Stomach (tissue), 9 donors: ENCODE results near the gene BMP6. TPM values are rescaled to one million over a fixed set of nuclear protein-coding genes. Genes with fewer than 3 reads are reported as not detected.
A peak's percentile ranks its signal among the peaks of the same experiment; 100 is the strongest.

Source experiments
- DNase-seq, 2 donors: peaks; one replicate each; pipeline versions ENCODE4 v3.0.0 to v3.0.0-alpha.2; 2013 to 2019
- H3K27ac ChIP-seq, 5 donors: fragments of 200-600 bp in 4 of 5; sonication (generic) in 4 of 5; one replicate each; pipeline ENCODE4 v1.5.1; 2013 to 2019; ENCODE audit warnings: mild to moderate bottlenecking in 1 of 5, moderate library complexity in 1 of 5
- H3K27me3 ChIP-seq, 3 donors: fragments of 200-600 bp; sonication (generic); one replicate each; pipeline ENCODE4 v1.5.1; 2017 to 2019; ENCODE audit warnings: mixed run types in 1 of 3
- H3K36me3 ChIP-seq, 4 donors: fragments of 200-600 bp; sonication (generic); 1 replicate in 3 of 4; 2 replicates in 1 of 4; pipeline ENCODE4 v1.5.1; 2016 to 2019
- H3K4me1 ChIP-seq, 4 donors: fragments of 200-600 bp; sonication (generic); one replicate each; pipeline ENCODE4 v1.5.1; 2016 to 2019
- H3K4me3 ChIP-seq, 4 donors: fragments of 200-600 bp; sonication (generic) in 3 of 4; one replicate each; pipeline ENCODE4 v1.5.1; 2016 to 2019; ENCODE audit warnings: mild to moderate bottlenecking in 1 of 4
- H3K9me3 ChIP-seq, 4 donors: fragments of 200-600 bp; sonication (generic); one replicate each; pipeline ENCODE4 v1.5.1; 2016 to 2019
- CTCF ChIP-seq, 7 experiments: fragments of 450-650 bp in 4 of 7; fragments of 200-600 bp in 3 of 7; sonication (generic) in 3 of 7; IDR thresholded peaks; one replicate each; pipeline ENCODE4 v1.5.1; 2016 to 2019; ENCODE audit warnings: antibody characterized with exemption in 7 of 7, control low read depth in 2 of 7, mild to moderate bottlenecking in 1 of 7
- EP300 ChIP-seq: sonication (generic); formaldehyde crosslinking; IDR thresholded peaks from one replicate; pipeline ENCODE4 v1.6.1; 2017; ENCODE audit warnings: antibody characterized with exemption
- POLR2A ChIP-seq, 4 donors: fragments of 450-650 bp; IDR thresholded peaks; one replicate each; pipeline ENCODE4 v1.6.1; 2016; ENCODE audit warnings: antibody characterized with exemption in 4 of 4, control low read depth in 2 of 4, mild to moderate bottlenecking in 1 of 4, moderate library complexity in 1 of 4
- POLR2AphosphoS5 ChIP-seq, 3 donors: sonication (generic); formaldehyde crosslinking; IDR thresholded peaks; one replicate each; pipeline ENCODE4 v1.6.1; 2016; ENCODE audit warnings: antibody characterized with exemption in 3 of 3
- WGBS, 5 donors: extraction: QIAGEN DNeasy Blood & Tissue Kit in 3 of 5; methylation state at CpG; one replicate each; pipeline versions ENCODE4 v1.1.5 to v1.1.7; 2013 to 2018; 5-methylcytosine and 5-hydroxymethylcytosine counted together
- intact Hi-C: fragments of 100-400 bp; cut with DNase I; formaldehyde crosslinking; loops from one replicate; pipeline ENCODE4 v1.15.1; 2023; ENCODE audit warnings: low total_unique reads
- polyA plus RNA-seq, 3 donors: library from polyadenylated mRNA; stranded (reverse); fragments of 200-250 nt; gene quantifications; one replicate each; pipeline ENCODE4 v1.2.3, GENCODE V29; 2013
- total RNA-seq, 5 donors: library from RNA; depleted of rRNA; stranded (reverse); fragments of >200 nt; gene quantifications; one replicate each; pipeline versions ENCODE4 v1.1.0 to v1.2.3, GENCODE V29; 2014 to 2016
- donor health status: healthy with polysubstance abuse.
- donor health status: Bipolar disorder and iron deficiency.
- donor health status: healthy.

The BMP6 gene
- total and polyA plus RNA-seq, 8 donors: 0.50 to 15.8 (median 2.7) TPM; not detected in 1

- Histone ChIP-seq H3K27ac (no peak overlapping the region), H3K4me1 (no peaks in the 10 kb centered on the region), H3K27me3 (peaks cover 0 to 9% (median 0%) of the 10 kb centered on the region in 3 donors), H3K36me3 (no peaks in the 10 kb centered on the region), H3K4me3 (no peak overlapping the region), H3K9me3 (no peaks in the 10 kb centered on the region)
- TF ChIP-seq POLR2AphosphoS5 (IDR thresholded peaks at IDR 0.05) (no peak), POLR2A (IDR thresholded peaks at IDR 0.05) (no peak), EP300 (no peak), CTCF (IDR thresholded peaks at IDR 0.05) (no peak)
- WGBS, 5 donors: 54 to 79% (median 59%) methylated on average over 10 of the region's 10 CpGs
- peak in 1 of 2 donors; percentile 29 for DNase-seq
- intact Hi-C loops: no loop called here
These were observed 16.4 kb downstream of the BMP6 start for GRCh38 chr6:7742223-7742785.

DNA sequence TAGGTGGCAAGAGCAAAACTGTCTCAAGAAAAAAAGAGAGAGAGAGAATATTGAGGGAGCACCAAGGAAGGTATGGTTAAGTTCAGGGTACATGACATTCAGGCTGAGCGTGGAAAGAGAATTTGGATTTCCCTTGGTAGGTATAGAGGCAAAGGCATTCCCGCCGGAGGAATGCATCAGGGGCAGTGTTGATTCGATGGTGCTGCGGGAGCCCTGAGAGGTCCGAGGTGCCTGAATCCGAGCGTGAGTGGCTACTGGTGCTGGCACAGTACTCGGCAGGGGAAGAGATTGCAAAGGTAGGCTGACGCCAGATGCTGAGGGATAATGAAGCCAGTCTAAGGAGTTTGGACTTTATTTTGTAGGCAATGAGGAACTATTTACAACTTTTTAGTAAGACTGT, 20.0 kb downstream of the BMP6 start:
- Histone ChIP-seq H3K27ac (no peak overlapping the region), H3K4me3 (no peak overlapping the region), H3K9me3 (no peaks in the 10 kb centered on the region), H3K27me3 (peaks cover 0 to 5% (median 0%) of the 10 kb centered on the region in 3 donors), H3K4me1 (no peaks in the 10 kb centered on the region), H3K36me3 (no peaks in the 10 kb centered on the region)
- DNase-seq: no peak
- 83 to 92% (median 88%) methylated on average over 10 of the region's 10 CpGs for WGBS, 5 donors
- intact Hi-C loops: no loop called here
- TF ChIP-seq EP300 (no peak), POLR2AphosphoS5 (IDR thresholded peaks at IDR 0.05) (no peak), POLR2A (IDR thresholded peaks at IDR 0.05) (no peak)

DNA sequence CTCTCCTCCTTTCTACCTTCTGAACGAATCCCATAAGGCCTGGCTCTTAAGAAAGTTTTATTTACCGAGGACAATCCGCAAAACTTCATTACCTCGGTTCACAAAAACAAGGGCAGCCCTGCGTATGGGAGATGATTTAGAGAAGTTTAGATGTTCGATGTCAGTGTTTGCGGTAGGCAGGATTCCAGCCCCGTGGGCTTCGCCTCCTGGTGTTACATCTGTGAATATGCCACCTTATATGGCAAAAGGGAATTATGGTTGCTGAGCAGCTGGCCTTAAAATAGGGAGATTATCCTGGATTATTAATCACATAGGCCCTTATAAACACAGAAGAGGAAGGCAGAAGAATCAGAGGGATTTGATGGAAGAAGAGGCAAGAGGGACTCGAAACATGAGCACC, 21.1 kb downstream of the BMP6 start:
- Histone ChIP-seq H3K9me3 (no peaks in the 10 kb centered on the region), H3K27ac (no peak overlapping the region), H3K4me3 (no peak overlapping the region), H3K4me1 (no peaks in the 10 kb centered on the region), H3K27me3 (peaks cover 0 to 5% (median 0%) of the 10 kb centered on the region in 3 donors), H3K36me3 (no peaks in the 10 kb centered on the region)
- intact Hi-C loops: no loop called here
- TF ChIP-seq EP300: no peak
- no peak for TF ChIP-seq POLR2AphosphoS5 (IDR thresholded peaks at IDR 0.05)
- no peak for TF ChIP-seq CTCF (IDR thresholded peaks at IDR 0.05)
- TF ChIP-seq POLR2A (IDR thresholded peaks at IDR 0.05): no peak
- WGBS, 5 donors: 79 to 86% (median 81%) methylated on average over 10 of the region's 10 CpGs
- no peak for DNase-seq

DNA sequence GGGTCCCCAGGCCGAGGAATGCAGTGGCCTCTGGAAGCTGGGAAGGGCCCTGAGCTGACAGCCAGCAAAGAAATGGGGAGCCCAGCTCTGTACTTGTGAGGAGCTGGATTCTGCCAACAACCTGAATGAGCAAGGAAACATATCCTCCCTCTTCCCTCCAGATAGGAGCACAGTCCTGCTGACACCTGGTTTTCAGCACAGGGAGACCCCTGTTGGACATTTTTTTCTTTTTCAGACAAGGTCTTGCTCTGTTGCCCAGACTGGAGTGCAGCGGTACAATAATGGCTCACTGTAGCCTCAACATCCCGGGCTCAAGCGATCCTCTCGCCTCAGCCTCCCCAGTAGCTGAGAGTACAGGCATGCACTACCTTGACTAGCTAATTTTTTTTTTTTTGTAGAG, 21.5 kb downstream of the BMP6 start:
- intact Hi-C loops: no loop called here

More for the DNA sequence above, 21.5 kb downstream of the BMP6 start:
- Histone ChIP-seq H3K27ac (no peak overlapping the region), H3K36me3 (no peaks in the 10 kb centered on the region), H3K4me3 (no peak overlapping the region), H3K27me3 (peaks cover 0 to 5% (median 0%) of the 10 kb centered on the region in 3 donors), H3K4me1 (no peaks in the 10 kb centered on the region), H3K9me3 (no peaks in the 10 kb centered on the region)
- no peak for TF ChIP-seq CTCF (IDR thresholded peaks at IDR 0.05)
- TF ChIP-seq POLR2A (IDR thresholded peaks at IDR 0.05): no peak
- TF ChIP-seq POLR2AphosphoS5 (IDR thresholded peaks at IDR 0.05): no peak
- TF ChIP-seq EP300: no peak
- WGBS, 5 donors: 78 to 95% (median 88%) methylated on average over 5 of the region's 5 CpGs
- DNase-seq: no peak
